HG03354 (cell line): ENCODE measurements around the gene OCIAD2.
"Not testable (repeated sequence)": the region's sequence is repeated elsewhere in the genome, so short reads cannot be mapped to it uniquely, and the experiment has no call there.

Source experiments
- ATAC-seq: cut with Tn5 transposase; IDR thresholded peaks from one replicate; pipeline ENCODE4 v1.9.1; 2021; ENCODE audit warnings: mild to moderate bottlenecking; ENCODE audit not compliant: unreplicated experiment, poor library complexity, severe bottlenecking

OCIAD2 gene, protein sequence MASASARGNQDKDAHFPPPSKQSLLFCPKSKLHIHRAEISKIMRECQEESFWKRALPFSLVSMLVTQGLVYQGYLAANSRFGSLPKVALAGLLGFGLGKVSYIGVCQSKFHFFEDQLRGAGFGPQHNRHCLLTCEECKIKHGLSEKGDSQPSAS

DNA sequence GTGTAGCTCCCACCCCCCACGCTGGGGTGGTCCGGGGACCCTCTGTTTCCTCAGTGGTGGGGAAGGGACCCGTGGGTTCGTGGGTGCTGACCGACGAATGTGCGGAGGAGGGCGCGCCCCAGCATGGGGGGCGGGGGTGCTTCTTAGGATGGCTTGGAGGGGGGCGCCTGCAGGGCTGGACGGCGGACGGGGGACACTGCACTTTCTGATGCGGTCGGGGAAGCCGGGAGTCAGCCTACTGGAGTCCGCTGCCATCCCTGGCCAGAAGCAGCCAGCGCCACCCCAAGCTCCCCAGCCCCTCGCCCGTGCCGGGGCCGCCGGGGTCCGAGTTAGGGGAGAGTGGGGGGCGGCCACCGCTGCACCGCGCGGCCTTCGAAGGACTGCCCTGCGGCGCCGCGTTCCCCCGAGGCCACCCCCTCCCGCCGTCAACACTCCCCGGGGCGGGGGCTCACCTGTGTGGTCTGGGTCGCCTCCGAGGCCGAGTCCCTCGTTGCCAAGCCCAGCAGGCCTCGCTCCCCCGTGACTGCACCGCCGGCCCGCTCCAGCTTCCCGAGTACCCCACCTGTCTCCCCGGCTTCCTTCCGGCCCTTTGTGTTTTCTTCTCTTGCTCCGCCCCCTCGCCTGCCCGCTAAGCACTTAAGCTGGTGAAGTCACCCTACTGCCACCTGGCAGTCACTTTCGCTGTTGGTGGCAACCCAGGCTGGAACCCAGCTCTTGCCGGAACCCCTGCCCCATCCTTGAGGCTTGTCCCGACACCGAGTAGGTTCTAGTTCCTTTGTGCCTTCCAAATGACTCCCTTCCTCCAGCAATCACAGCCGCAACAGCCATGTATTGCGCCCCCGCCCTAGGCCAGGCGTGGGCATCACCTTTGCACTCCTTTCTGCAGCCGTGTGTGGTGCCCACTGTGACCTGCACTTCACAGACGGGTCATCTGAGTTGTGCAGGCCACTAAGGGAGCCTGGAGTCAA, at the start of gene OCIAD2:
OCIAD2 (minus strand) TSS at position 569 of the 968 bp plus-strand sequence. CDS start 2,225 bp downstream, outside the sequence.
- ATAC-seq: peak; percentile 94

DNA sequence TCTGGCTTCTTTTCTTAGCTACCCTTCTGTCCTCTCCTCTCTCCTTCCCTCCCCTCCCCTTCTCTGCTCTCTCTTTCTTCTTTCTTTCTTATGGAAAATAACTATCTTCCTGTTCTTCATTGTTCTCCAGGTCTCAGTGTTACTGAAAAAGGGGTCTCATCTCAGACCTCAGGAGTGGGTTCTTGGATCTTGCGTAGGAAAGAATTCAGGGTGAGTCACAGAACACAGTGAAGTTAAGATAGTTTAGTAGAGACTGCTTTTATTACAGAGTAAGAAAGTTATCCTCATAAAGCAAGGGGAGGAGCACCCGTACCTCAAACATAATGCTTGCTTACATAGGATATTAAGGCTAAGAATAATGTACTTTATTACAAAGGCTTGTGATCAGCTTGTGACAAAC, 47.7 kb upstream of the OCIAD2 start:
- no peak for ATAC-seq

DNA sequence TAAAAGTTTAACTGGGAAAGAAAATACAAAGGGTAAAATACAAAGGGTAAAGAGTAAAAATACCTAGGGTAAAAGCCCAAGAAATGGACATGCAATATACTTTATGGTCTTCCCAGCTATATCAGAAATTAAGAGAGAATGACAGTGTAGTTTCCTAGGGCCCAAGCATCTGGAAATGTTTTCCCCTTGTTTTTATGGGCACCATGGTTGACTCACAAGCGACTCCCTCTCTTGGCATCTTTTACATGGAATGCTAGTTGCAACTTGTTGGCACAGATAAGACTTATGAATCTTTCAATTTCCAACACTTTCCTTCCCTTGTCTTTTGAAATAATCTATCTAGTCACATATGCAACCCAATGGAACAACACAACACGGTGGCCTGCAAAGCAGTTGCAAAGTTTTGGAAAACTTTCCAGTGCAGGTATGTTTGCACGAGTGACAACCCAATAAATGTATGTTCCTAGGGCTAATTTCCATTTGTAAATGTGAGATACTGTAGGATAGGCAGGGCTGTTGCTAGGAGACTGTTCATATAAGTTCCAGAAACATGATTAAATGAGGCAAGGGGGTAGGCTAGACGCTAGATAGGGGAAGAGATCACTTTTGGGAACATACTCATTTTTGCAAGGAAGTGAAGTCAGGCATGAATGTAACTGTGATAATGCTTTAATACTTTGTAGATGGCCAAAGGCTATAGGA, 43.1 kb upstream of the OCIAD2 start:
- no peak for ATAC-seq

DNA sequence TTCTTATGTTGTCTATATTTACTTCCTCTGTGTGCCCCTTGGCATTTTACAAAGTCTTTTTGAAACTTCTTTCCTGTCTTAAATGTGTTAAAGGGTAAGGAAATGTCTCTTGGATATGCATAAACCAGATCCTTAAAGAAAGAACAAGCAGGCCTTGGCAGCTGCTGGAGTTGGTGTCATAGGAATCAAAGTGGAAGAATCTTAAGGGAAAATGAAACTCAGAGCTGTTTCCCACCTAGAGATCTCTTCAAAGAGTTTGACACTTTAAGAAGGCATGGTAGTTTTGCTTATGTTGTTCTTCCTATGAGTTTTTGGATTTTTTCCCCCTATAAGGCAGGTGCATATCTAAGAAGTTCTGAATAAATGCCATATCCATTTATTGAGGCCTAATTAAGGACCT, 42.5 kb upstream of the OCIAD2 start:
- ATAC-seq: no peak

DNA sequence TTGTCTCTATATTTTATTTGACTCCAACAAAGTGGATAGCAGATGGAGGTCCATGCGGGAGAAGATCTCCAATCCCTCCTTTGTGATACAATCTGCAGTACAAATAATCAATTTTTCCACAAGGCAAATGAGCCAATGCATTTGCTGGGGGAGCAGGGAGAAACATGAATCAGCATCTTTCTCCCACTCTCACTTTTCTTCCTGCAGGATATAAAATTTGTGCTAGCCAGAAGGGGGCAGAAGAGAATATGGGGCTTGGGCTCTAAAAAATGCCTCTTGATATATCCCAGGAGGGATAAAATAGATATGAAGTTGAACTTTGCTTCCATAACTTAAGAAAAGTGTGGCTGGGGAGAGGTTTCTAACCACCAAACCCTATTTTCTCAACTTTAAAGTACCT, 41.2 kb upstream of the OCIAD2 start:
- ATAC-seq: no peak

DNA sequence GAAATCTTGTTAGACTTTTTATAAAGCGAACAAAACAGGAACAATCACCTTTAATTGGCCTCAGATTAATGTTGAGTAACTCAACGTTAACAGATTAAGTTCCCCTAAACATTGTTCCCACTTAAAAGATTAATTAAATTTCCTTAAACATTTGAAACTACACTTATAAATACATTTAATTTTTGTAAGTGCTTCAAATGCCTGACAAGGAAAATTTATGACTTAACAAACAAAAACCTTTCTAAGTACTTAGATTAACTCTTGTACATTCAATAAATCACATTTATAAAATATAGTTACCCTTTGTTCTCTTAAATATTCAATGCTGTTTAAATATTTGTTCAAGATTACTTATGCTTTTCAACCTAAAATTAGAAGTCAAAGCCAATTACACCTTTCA, 39.4 kb upstream of the OCIAD2 start:
- no peak for ATAC-seq

DNA sequence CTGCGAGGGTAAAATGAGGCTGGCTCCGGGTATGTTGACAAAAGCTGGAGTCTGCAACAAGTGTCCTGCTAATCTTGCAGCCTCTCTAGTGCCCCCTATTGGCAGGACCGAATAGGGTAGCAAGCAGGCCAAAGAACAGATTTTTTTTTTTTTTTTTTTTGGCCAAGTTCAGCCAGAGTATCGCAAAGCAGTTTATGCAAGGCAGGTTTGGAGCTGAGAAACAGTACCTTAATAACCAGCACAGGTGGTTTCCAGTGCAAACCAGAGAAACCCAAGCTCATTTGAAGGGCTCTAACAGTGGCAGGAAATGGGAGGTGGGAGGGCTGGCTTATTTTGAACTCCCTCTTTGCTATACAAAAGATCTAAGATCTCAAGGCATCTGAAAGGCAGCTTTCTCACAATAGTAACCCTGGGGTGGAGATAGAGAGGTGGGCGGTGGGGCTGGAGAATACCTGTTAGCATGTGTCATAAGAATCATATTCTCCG, 38.2 kb upstream of the OCIAD2 start:
- ATAC-seq: no peak

DNA sequence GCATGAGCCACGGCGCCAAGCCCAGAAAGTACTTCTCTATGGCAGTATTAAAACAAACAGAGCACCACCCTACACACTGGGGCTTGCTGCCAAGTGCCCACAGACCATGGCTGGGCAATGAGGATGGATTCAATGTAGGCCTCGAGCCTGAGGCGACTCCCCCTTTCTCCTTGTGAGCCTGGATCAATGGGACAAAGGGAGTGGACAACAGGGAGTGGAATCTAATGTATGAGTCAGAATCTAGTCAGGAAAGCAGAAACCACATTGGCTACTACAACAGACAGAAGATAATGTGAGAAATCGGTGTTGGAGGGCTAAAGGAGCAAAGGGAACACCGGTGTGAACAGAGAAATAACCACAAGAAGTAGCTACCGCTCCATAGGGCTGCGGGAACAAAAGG, 37.7 kb upstream of the OCIAD2 start:
- ATAC-seq: no peak

DNA sequence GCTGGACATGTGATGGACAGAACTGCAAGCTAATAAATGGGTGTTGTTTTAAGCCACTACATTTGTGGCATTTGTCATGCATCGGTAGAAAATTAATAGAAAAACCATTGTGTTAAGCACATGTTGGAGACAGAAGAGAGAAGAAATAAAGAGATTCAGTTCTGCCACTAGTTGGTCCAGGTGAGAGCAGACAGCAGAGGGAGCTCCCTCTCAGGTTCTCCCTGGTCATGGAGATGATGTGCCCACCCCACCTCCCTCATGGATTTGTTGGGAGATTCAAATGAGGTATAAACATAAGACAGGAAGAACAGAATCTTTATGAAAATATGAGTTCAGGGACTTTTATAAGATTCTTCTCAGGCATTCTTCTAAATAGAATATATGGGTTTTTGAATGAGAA, 36.8 kb upstream of the OCIAD2 start:
- no peak for ATAC-seq

DNA sequence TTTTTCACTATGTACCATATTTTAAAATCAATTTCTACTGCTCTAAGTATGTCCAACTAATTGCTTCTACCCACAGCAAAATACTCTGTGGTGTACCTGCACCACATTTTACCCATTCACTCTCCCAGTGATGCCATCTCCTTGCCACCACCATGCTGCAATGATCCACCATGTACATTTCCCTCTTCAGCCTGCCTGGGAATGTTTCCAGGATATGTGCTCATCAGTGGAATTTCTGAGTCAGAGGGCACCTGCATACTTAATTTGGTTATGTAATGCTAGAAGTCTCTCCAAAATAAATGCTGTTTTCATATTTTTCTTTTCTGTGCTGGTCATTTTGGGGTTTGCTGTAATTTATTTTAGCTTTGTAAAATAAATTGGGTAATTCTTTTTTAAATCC, 33.2 kb upstream of the OCIAD2 start:
- ATAC-seq: no peak

DNA sequence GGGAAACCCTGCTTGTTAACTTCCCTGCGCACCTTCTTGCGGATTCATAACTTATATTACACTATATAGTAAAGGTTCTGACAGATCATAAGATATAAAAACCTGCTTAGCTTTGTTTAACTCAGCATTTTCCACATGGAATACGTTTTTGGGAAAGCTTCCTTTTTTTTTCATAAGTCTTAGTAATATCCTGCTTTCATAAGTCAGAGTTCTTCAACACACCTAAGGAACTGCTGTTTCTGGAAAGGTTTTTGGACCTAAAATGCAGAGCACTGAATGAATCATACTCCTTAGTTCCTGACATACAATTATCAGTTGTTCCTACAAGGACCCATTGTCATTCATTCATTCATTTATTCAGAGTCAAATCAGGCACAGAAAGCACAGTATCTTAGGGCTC, 32.3 kb upstream of the OCIAD2 start:
- ATAC-seq: no peak

DNA sequence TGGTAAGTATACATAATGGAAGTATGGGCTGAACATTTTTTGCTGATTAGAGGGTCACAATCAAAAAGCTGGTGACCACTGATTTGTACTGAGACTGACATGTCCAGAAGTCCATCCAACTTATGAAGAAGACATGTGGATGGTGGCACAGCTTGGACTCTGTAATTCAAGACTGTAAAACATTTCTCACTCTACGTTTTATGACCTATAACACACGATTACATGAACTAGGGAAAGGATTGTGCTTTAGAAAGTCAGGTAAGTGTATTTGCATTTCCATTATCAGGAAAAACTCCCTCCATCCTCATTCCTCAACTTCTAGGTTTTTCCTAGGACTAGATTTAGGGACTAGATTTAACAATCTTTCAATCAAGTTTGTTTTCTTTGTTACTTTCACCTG, 30.5 kb upstream of the OCIAD2 start:
- no peak for ATAC-seq

DNA sequence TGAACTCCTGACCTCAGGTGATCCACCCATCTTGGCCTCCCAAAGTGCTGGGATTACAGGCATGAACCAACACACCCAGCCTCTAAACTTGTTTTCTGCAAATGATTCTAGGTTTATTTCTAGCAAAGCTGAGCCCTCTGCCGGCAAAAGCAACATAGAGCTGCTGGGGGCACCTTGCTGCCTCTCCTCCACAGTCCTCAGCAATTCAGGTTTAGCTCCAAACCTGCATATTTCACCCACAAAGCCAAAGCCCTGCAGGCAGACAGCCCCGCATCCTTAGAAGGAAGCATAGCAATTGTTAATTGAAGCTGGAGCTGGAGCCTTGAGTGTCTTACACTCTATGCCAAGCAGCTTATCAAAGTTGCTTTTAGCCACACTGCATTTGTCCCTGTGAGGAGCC, 24.9 kb upstream of the OCIAD2 start:
- no peak for ATAC-seq

DNA sequence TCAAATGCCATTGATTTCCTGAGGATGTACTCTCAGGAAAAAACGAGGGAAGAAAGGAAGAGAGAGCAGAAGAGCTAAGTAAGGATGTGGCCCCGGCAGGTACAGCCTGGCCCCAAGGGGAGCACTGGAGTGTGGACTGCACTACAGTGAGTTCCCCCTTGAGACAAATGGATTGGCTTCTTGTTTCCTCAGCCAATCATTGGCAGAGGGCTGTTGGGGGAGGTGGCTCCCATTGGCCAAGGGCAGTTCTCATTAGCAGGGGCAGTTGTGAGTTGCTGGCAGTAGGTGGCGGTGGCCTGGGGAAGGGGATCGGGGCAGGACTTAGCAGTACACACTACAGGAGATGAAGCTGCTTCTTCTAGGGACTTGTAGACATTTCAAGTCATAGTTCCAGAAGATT, 24.1 kb upstream of the OCIAD2 start:
- no peak for ATAC-seq

DNA sequence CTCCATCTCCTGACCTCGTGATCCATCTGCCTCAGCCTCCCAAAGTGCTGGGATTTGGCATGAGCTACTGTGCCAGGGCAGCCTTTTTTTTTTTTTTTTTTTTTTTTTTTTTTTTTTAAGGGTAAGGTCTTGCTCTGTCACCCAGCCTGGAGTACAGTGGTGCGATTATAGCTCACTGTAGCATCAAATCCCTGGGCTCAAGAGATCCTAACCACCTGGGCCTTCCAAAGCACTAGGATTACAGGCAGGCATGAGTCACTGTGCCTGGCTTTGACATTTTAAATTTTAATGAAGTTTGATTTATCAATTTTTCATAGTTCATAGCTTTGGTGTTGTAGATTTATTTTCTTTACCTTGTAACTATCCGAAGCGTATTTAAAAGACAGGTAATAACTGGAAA, 17.8 kb upstream of the OCIAD2 start:
- no peak for ATAC-seq

DNA sequence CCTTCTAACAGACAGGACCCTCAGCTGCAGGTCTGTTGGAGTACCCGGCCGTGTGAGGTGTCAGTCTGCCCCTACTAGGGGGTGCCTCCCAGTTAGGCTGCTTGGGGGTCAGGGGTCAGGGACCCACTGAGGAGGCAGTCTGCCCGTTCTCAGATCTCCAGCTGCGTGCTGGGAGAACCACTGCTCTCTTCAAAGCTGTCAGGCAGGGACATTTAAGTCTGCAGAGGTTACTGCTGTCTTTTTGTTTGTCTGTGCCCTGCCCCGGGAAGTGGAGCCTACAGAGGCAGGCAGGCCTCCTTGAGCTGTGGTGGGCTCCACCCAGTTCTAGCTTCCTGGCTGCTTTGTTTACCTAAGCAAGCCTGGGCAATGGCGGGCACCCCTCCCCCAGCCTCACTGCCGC, 16.5 kb upstream of the OCIAD2 start:
- ATAC-seq: not testable (repeated sequence)

DNA sequence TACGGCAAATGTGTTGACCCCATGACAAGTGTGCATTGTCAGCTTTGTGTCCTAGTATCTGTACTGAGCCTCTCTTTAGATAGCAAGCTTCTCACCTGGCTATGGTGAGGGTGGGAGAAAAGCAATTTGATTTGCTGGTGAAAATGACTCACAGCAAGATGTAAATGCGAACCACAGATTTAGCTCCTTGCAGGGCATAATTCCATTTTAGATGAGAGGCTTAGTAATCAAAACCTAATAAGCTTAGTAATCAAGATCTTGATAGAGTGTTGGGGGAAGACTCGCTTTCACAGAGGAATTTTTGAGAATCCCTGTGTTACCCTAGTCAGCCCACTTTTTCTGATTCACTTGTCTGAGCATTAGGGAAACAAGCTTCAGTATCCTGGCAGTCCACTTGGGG, 7.7 kb upstream of the OCIAD2 start:
- ATAC-seq: no peak

DNA sequence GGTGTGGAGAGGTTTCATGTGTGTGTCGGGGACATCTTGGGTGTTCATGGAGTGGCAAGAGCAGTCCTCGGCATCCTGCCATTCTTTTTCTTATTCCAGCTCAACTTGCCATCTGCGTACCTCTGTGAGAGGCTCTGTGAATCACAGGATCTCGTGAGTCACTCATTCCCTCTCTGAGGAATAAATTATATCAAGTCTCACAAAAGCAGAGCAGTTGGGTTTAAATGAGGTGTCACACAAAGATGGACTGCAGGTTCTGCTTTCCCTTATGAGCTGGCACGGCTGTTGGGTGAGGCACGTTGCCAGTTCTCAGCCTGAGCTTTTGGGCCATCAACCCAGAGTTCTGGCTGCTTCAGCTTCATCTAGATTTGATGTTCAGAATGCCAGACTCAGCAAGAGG, 6.8 kb upstream of the OCIAD2 start:
- ATAC-seq: no peak

DNA sequence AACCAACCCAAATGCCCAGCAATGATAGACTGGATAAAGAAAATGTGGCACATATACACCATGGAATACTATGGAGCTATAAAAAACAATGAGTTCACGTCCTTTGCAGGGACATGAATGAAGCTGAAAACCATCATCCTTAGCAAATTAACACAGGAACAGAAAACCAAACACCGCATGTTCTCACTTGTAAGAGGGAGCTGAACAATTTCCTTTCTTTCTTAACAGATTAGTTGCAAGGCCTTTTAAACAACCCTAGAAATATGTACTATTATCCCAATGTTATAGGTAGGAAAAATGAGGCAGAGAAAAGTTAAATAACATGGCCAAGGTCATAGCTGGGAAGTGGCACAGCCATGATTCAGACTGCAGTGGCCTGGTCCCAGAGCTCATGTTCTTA, 5.8 kb upstream of the OCIAD2 start:
- no peak for ATAC-seq

DNA sequence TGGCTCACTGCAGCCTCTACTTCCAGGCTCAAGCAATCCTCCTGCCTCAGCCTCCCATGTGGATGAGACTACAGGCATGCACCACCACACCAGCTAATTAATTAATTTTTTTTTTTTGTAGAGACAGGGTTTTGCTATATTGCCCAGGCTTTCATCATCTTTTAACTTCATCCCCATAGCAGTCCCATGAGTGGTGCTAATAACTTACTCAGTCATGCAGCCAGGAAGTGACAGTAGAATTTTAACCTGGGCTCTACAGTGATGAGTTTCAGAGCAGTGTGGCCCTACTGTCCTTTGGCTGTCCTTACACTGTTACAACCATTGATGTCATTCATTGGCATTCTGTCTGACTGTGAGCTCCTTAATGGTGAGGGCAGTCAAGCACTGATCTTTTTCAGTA, 3.9 kb upstream of the OCIAD2 start:
- ATAC-seq: peak; percentile 32

DNA sequence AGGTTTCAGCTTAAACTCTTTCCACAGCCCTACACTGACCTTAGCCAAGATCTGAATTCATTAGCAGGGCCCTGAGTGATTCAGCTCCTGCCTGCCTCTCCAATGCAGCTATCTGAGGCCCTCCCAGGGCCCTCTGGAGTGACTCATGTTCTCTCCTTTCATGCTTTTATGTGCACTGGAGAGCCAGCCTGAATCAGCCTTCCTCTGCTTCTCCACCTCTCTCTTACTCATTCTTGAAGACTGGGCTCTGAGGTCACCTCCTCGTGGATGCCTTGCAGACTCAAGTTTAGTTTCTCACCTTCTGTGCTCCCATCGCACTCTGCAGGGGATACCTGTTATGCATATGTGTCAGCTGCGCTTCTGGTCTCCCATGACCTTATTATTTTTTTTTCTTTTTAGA, 3.1 kb upstream of the OCIAD2 start:
- ATAC-seq: no peak
